ENCODE data around the gene OTULIN. TPM values are rescaled to one million over a fixed set of nuclear protein-coding genes. Genes with fewer than 3 reads are reported as not detected.

The OTULIN gene
- total RNA-seq, 1 experiment from 2014 or later = 36.0 TPM

DNA sequence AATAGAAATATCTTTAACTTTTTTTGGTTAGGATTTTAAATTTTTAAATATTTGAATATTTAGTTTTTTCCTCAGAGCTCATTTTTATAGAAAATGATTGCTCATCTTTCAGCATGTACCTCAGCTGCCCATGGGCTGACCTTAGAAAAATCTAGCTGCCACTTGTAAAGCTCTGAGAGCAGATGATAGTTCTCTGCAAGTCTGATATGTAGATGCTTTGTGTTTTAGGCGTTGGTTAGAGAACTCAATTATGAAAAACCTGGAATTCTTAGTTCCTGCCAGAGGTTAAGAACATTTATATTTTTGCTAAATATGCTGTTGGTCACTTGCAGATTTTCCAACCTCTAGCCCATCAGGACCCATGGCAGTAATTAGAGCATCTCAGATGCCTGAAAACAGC, 15.1 kb downstream of the OTULIN start:
- no TSS peak for BruUV-seq (replicated peaks)
- Mint-ChIP-seq H3K9me3 (ENCODE audit: low read depth, unreplicated experiment) (no peaks in the 10 kb centered on the region), H3K4me1 (ENCODE audit: low read depth, unreplicated experiment) (peaks cover 19% of the 10 kb centered on the region), H3K27me3 (ENCODE audit: unreplicated experiment) (no peaks in the 10 kb centered on the region), H3K36me3 (ENCODE audit: insufficient read depth, unreplicated experiment) (peaks cover 9% of the 10 kb centered on the region), H3K4me3 (ENCODE audit: low read depth, unreplicated experiment) (no peak overlapping the region), H3K27ac (ENCODE audit: unreplicated experiment) (no peak overlapping the region)
- DNase-seq = no peak
- intact Hi-C loops (cut with micrococcal nuclease; ENCODE audit: unreplicated experiment) = no loop called here
- TF ChIP-seq, protein P1, sequence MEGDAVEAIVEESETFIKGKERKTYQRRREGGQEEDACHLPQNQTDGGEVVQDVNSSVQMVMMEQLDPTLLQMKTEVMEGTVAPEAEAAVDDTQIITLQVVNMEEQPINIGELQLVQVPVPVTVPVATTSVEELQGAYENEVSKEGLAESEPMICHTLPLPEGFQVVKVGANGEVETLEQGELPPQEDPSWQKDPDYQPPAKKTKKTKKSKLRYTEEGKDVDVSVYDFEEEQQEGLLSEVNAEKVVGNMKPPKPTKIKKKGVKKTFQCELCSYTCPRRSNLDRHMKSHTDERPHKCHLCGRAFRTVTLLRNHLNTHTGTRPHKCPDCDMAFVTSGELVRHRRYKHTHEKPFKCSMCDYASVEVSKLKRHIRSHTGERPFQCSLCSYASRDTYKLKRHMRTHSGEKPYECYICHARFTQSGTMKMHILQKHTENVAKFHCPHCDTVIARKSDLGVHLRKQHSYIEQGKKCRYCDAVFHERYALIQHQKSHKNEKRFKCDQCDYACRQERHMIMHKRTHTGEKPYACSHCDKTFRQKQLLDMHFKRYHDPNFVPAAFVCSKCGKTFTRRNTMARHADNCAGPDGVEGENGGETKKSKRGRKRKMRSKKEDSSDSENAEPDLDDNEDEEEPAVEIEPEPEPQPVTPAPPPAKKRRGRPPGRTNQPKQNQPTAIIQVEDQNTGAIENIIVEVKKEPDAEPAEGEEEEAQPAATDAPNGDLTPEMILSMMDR (IDR thresholded peaks at IDR 0.05; ENCODE audit: unreplicated experiment) = no peak
- CTCF ChIA-PET = no interaction called here

DNA sequence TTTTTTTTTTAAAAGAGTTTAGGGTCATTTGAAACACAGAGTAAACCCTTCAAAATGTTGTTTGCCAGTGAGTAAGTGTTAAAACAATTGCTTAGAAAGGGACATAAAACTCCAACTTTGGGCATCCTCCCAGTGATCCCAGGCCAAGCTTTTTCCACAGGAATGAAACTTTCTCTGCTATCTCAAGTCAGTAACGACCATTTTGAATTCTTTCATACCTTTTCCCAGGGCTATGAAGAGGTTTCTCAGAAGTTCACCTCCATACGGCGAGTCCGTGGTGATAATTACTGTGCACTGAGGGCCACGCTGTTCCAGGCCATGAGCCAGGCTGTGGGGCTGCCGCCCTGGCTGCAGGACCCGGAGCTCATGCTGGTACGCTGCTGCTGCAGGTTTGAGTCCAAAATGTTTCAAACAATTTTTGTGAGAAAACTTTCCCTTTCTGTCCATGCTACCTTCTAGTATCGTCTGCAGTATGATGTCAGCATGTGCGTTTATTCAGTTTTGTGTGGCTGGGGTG, 16.8 kb downstream of the OTULIN start:
- TF ChIP-seq, protein P1 (IDR thresholded peaks at IDR 0.05; ENCODE audit: unreplicated experiment) = no peak
- no peak overlapping the region for H3K4me3 Mint-ChIP-seq (ENCODE audit: low read depth, unreplicated experiment)
- BruUV-seq (replicated peaks) = no TSS peak
- H3K4me1 Mint-ChIP-seq (ENCODE audit: low read depth, unreplicated experiment) = peaks cover 5% of the 10 kb centered on the region
- H3K27ac Mint-ChIP-seq (ENCODE audit: unreplicated experiment) = no peak overlapping the region
- intact Hi-C loops (cut with micrococcal nuclease; ENCODE audit: unreplicated experiment) = no loop called here
- no peaks in the 10 kb centered on the region for H3K9me3 Mint-ChIP-seq (ENCODE audit: low read depth, unreplicated experiment)
- H3K36me3 Mint-ChIP-seq (ENCODE audit: insufficient read depth, unreplicated experiment) = peaks cover 19% of the 10 kb centered on the region
- CTCF ChIA-PET = no interaction called here
- H3K27me3 Mint-ChIP-seq (ENCODE audit: unreplicated experiment) = no peaks in the 10 kb centered on the region
- no peak for DNase-seq

DNA sequence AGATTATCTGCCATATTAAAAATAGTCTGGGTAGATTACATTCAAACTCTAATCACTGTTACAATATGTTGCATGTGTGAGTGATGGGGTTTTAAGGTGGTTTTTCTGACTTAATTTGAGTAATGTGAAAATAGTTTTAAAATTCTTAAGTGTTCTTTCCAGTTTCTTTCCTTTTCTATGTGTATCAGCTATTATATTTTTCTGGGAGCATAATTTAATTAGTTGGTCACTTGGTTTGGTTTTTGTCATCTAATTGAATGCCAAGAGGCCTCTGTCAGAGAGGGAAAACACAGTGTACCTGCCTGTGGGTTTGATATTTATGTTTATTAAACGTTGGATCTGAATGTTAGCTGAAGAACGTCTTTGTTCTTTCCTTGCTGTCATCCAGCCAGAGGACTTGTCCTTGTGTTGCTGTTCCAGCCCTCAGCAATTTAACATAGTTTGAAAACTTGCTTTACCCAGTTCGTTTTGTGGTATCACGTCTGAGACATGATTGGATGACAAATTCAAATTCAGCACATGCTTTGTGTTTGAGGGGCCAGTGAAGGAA, 19.5 kb downstream of the OTULIN start:
- no peaks in the 10 kb centered on the region for H3K9me3 Mint-ChIP-seq (ENCODE audit: low read depth, unreplicated experiment)
- intact Hi-C loops (cut with micrococcal nuclease; ENCODE audit: unreplicated experiment) = loop anchor here (2.0 kb wide), 1 partner anchor 325 kb away; no protein-coding TSS in a partner anchor
- CTCF ChIA-PET = no interaction called here
- TF ChIP-seq, protein P1 (IDR thresholded peaks at IDR 0.05; ENCODE audit: unreplicated experiment) = no peak
- no peaks in the 10 kb centered on the region for H3K4me1 Mint-ChIP-seq (ENCODE audit: low read depth, unreplicated experiment)
- no TSS peak for BruUV-seq (replicated peaks)
- H3K36me3 Mint-ChIP-seq (ENCODE audit: insufficient read depth, unreplicated experiment) = peaks cover 24% of the 10 kb centered on the region
- H3K27me3 Mint-ChIP-seq (ENCODE audit: unreplicated experiment) = no peaks in the 10 kb centered on the region
- DNase-seq = no peak
- H3K27ac Mint-ChIP-seq (ENCODE audit: unreplicated experiment) = no peak overlapping the region
- H3K4me3 Mint-ChIP-seq (ENCODE audit: low read depth, unreplicated experiment) = no peak overlapping the region

DNA sequence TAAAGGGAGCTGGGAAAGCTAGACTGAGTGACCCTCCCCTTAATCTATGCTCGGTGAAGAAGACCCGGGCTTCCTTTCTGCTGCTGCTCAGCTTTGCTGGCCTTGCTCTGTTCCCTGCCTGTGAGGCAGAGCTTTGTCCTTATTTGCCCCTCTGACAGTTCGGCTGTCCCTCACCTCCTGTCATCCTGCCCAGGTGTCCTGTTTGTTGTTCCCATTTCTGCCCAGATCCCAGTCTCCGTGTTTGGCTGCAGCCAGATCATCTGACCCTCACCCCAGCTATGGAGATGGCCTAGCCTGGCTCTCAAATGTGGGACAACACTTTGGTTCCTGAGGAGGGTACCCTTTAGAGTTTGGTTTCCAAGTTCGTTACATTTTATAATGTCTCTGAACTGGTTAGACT, 20.2 kb downstream of the OTULIN start:
- Mint-ChIP-seq H3K27me3 (ENCODE audit: unreplicated experiment) (no peaks in the 10 kb centered on the region), H3K9me3 (ENCODE audit: low read depth, unreplicated experiment) (no peaks in the 10 kb centered on the region), H3K36me3 (ENCODE audit: insufficient read depth, unreplicated experiment) (peaks cover 26% of the 10 kb centered on the region), H3K27ac (ENCODE audit: unreplicated experiment) (no peak overlapping the region), H3K4me3 (ENCODE audit: low read depth, unreplicated experiment) (no peak overlapping the region), H3K4me1 (ENCODE audit: low read depth, unreplicated experiment) (no peaks in the 10 kb centered on the region)
- intact Hi-C loops (cut with micrococcal nuclease; ENCODE audit: unreplicated experiment) = loop anchor here (2.0 kb wide), 1 partner anchor 324 kb away; no protein-coding TSS in a partner anchor
- no peak for DNase-seq
- CTCF ChIA-PET = interaction anchor here (1.2 kb wide), 1 partner anchor 17 kb away, joined by 3 read pairs; no protein-coding TSS in a partner anchor
- TF ChIP-seq, protein P1 (IDR thresholded peaks at IDR 0.05; ENCODE audit: unreplicated experiment) = no peak
- no TSS peak for BruUV-seq (replicated peaks)
